ENCODE measurements around the gene PRDM16. TPM values are rescaled to one million over a fixed set of nuclear protein-coding genes. Genes with fewer than 3 reads are reported as not detected.

Gene PRDM16
- total RNA-seq, 2 experiments from 2014 or later, result 0.05 to 0.20 TPM

GRCh38 chr1:3027611-3028371 is 41.2 kb upstream of the PRDM16 start:
- no peaks in the 10 kb centered on the region for H3K27me3 Mint-ChIP-seq (ENCODE audit: low read depth)
- peaks cover 8% of the 10 kb centered on the region for H3K4me1 Mint-ChIP-seq (ENCODE audit: low read depth)
- no peaks in the 10 kb centered on the region for H3K9me3 Mint-ChIP-seq
- no peak for DNase-seq
- H3K4me3 Mint-ChIP-seq, result no peak overlapping the region
- intact Hi-C loops (cut with micrococcal nuclease), result no loop called here
- no peaks in the 10 kb centered on the region for H3K36me3 Mint-ChIP-seq (ENCODE audit: low read depth)
- H3K27ac Mint-ChIP-seq, result no peak overlapping the region
- CTCF ChIA-PET, result no interaction called here

- no peak for DNase-seq
- H3K36me3 Mint-ChIP-seq (ENCODE audit: low read depth), result no peaks in the 10 kb centered on the region
- intact Hi-C loops (cut with micrococcal nuclease), result no loop called here
Measured at GRCh38 chr1:3028531-3029282, 40.3 kb upstream of the PRDM16 start.

GRCh38 chr1:3029481-3029961 is 39.5 kb upstream of the PRDM16 start:
- intact Hi-C loops (cut with micrococcal nuclease), result no loop called here
- Mint-ChIP-seq H3K9me3 (no peaks in the 10 kb centered on the region), H3K36me3 (ENCODE audit: low read depth) (no peaks in the 10 kb centered on the region), H3K27me3 (ENCODE audit: low read depth) (no peaks in the 10 kb centered on the region), H3K27ac (no peak overlapping the region), H3K4me3 (no peak overlapping the region), H3K4me1 (ENCODE audit: low read depth) (peaks cover 22% of the 10 kb centered on the region)
- no peak for DNase-seq
- CTCF ChIA-PET, result no interaction called here

More at GRCh38 chr1:3028531-3029282, 40.3 kb upstream of the PRDM16 start:
- Mint-ChIP-seq H3K4me3 (no peak overlapping the region), H3K9me3 (no peaks in the 10 kb centered on the region), H3K4me1 (ENCODE audit: low read depth) (peaks cover 17% of the 10 kb centered on the region), H3K27ac (no peak overlapping the region), H3K27me3 (ENCODE audit: low read depth) (no peaks in the 10 kb centered on the region)
- CTCF ChIA-PET, result no interaction called here

- intact Hi-C loops (cut with micrococcal nuclease), result no loop called here
- no peak overlapping the region for H3K27ac Mint-ChIP-seq
- no peaks in the 10 kb centered on the region for H3K36me3 Mint-ChIP-seq (ENCODE audit: low read depth)
- no peak overlapping the region for H3K4me3 Mint-ChIP-seq
- DNase-seq, result no peak
- no peaks in the 10 kb centered on the region for H3K27me3 Mint-ChIP-seq (ENCODE audit: low read depth)
- CTCF ChIA-PET, result no interaction called here
- H3K9me3 Mint-ChIP-seq, result no peaks in the 10 kb centered on the region
- H3K4me1 Mint-ChIP-seq (ENCODE audit: low read depth), result peaks cover 25% of the 10 kb centered on the region
Measured at GRCh38 chr1:3029991-3030662, 38.9 kb upstream of the PRDM16 start.

- H3K36me3 Mint-ChIP-seq (ENCODE audit: low read depth), result no peaks in the 10 kb centered on the region
- H3K27me3 Mint-ChIP-seq (ENCODE audit: low read depth), result no peaks in the 10 kb centered on the region
- DNase-seq, result no peak
- intact Hi-C loops (cut with micrococcal nuclease), result no loop called here
- no peak overlapping the region for H3K27ac Mint-ChIP-seq
- H3K4me1 Mint-ChIP-seq (ENCODE audit: low read depth), result peaks cover 25% of the 10 kb centered on the region
- no peaks in the 10 kb centered on the region for H3K9me3 Mint-ChIP-seq
- H3K4me3 Mint-ChIP-seq, result no peak overlapping the region
- CTCF ChIA-PET, result no interaction called here
Measured at GRCh38 chr1:3030663-3031381, 38.2 kb upstream of the PRDM16 start.

- no peak overlapping the region for H3K27ac Mint-ChIP-seq
- no peak for DNase-seq
- CTCF ChIA-PET, result no interaction called here
Measured at GRCh38 chr1:3031401-3032221, 37.4 kb upstream of the PRDM16 start.

GRCh38 chr1:3032371-3033039 is 36.5 kb upstream of the PRDM16 start:
- no peak for DNase-seq
- CTCF ChIA-PET, result no interaction called here
- no peaks in the 10 kb centered on the region for H3K27me3 Mint-ChIP-seq (ENCODE audit: low read depth)
- H3K36me3 Mint-ChIP-seq (ENCODE audit: low read depth), result no peaks in the 10 kb centered on the region
- no peaks in the 10 kb centered on the region for H3K9me3 Mint-ChIP-seq
- no peak overlapping the region for H3K4me3 Mint-ChIP-seq
- H3K4me1 Mint-ChIP-seq (ENCODE audit: low read depth), result peaks cover 25% of the 10 kb centered on the region
- intact Hi-C loops (cut with micrococcal nuclease), result no loop called here
- H3K27ac Mint-ChIP-seq, result no peak overlapping the region

More at GRCh38 chr1:3031401-3032221, 37.4 kb upstream of the PRDM16 start:
- Mint-ChIP-seq H3K9me3 (no peaks in the 10 kb centered on the region), H3K27me3 (ENCODE audit: low read depth) (no peaks in the 10 kb centered on the region), H3K36me3 (ENCODE audit: low read depth) (no peaks in the 10 kb centered on the region), H3K4me1 (ENCODE audit: low read depth) (peaks cover 25% of the 10 kb centered on the region), H3K4me3 (no peak overlapping the region)
- intact Hi-C loops (cut with micrococcal nuclease), result no loop called here

GRCh38 chr1:3033040-3033789 is 35.8 kb upstream of the PRDM16 start:
- H3K27ac Mint-ChIP-seq, result no peak overlapping the region
- H3K9me3 Mint-ChIP-seq, result no peaks in the 10 kb centered on the region
- no peaks in the 10 kb centered on the region for H3K36me3 Mint-ChIP-seq (ENCODE audit: low read depth)
- peak; percentile 53 for DNase-seq
- H3K27me3 Mint-ChIP-seq (ENCODE audit: low read depth), result no peaks in the 10 kb centered on the region
- intact Hi-C loops (cut with micrococcal nuclease), result no loop called here
- H3K4me1 Mint-ChIP-seq (ENCODE audit: low read depth), result peaks cover 27% of the 10 kb centered on the region
- CTCF ChIA-PET, result no interaction called here
- H3K4me3 Mint-ChIP-seq, result no peak overlapping the region

- no peak for DNase-seq
- Mint-ChIP-seq H3K4me3 (no peak overlapping the region), H3K27me3 (ENCODE audit: low read depth) (no peaks in the 10 kb centered on the region)
Measured at GRCh38 chr1:3033790-3034090, 35.3 kb upstream of the PRDM16 start.

GRCh38 chr1:3034162-3034561 is 34.8 kb upstream of the PRDM16 start:
- H3K4me1 Mint-ChIP-seq (ENCODE audit: low read depth), result peaks cover 27% of the 10 kb centered on the region
- CTCF ChIA-PET, result no interaction called here
- H3K4me3 Mint-ChIP-seq, result no peak overlapping the region
- intact Hi-C loops (cut with micrococcal nuclease), result no loop called here
- H3K9me3 Mint-ChIP-seq, result no peaks in the 10 kb centered on the region
- no peak overlapping the region for H3K27ac Mint-ChIP-seq
- no peak for DNase-seq
- H3K36me3 Mint-ChIP-seq (ENCODE audit: low read depth), result no peaks in the 10 kb centered on the region
- H3K27me3 Mint-ChIP-seq (ENCODE audit: low read depth), result no peaks in the 10 kb centered on the region

More at GRCh38 chr1:3033790-3034090, 35.3 kb upstream of the PRDM16 start:
- H3K4me1 Mint-ChIP-seq (ENCODE audit: low read depth), result peaks cover 27% of the 10 kb centered on the region
- intact Hi-C loops (cut with micrococcal nuclease), result no loop called here
- no peaks in the 10 kb centered on the region for H3K36me3 Mint-ChIP-seq (ENCODE audit: low read depth)
- H3K27ac Mint-ChIP-seq, result no peak overlapping the region
- no peaks in the 10 kb centered on the region for H3K9me3 Mint-ChIP-seq
- CTCF ChIA-PET, result no interaction called here

Data from activated naive CD4-positive, alpha-beta T cell treated with anti-CD3 and anti-CD28 coated beads for 36 hours (primary cell).